WTC11 (cell line): ENCODE results near the gene NT5C3B. TPM values are rescaled to one million over a fixed set of nuclear protein-coding genes. Genes with fewer than 3 reads are reported as not detected.
"Not testable (repeated sequence)": the region's sequence is repeated elsewhere in the genome, so short reads cannot be mapped to it uniquely, and the experiment has no call there.

Experiments
- ATAC-seq: fragments of 200-7000 bp; cut with Tn5 transposase; 2 replicates; pipeline ENCODE4 v1.10.0; 2021; ENCODE audit warnings: mild to moderate bottlenecking, moderate library complexity
- CTCF ChIA-PET: fragments of 300-600 bp; sonication (Branson Sonifier 250); formaldehyde crosslinking; loops from one replicate; lab custom pipeline; 2021; ENCODE audit warnings: antibody characterized with exemption; lab: Charles Lee
- POLR2A ChIA-PET: fragments of 350-600 bp; sonication (Branson Sonifier 250); formaldehyde crosslinking; loops from one replicate; lab custom pipeline; 2021; ENCODE audit warnings: antibody characterized with exemption; lab: Charles Lee
- DNase-seq: peaks from one replicate; pipeline ENCODE4 v3.0.0; 2021; ENCODE audit warnings: low spot score
- H3K27ac Mint-ChIP-seq: 2 replicates; pipeline ENCODE4 v1.8.0; 2021; ENCODE audit warnings: mixed read lengths
- H3K27me3 Mint-ChIP-seq: 2 replicates; pipeline ENCODE4 v1.8.0; 2021; ENCODE audit warnings: low read depth, mild to moderate bottlenecking, moderate library complexity, mixed read lengths
- H3K36me3 Mint-ChIP-seq: 2 replicates; pipeline ENCODE4 v1.8.0; 2021; ENCODE audit warnings: mixed read lengths
- H3K4me1 Mint-ChIP-seq: 2 replicates; pipeline ENCODE4 v1.8.0; 2022; ENCODE audit warnings: mixed read lengths
- H3K4me3 Mint-ChIP-seq: 2 replicates; pipeline ENCODE4 v1.8.0; 2021; ENCODE audit warnings: mild to moderate bottlenecking, moderate library complexity, mixed read lengths
- H3K9me3 Mint-ChIP-seq: 2 replicates; pipeline ENCODE4 v1.8.0; 2021; ENCODE audit warnings: mixed read lengths
- ARID4B ChIP-seq: sonication (generic); formaldehyde crosslinking; IDR thresholded peaks from 2 replicates; pipeline ENCODE4 v1.8.0; 2023; ENCODE audit warnings: missing genetic modification reagents, mild to moderate bottlenecking, borderline replicate concordance
- ATF1 ChIP-seq: sonication (generic); formaldehyde crosslinking; IDR thresholded peaks from 2 replicates; pipeline ENCODE4 v1.8.1; 2023; ENCODE audit warnings: mild to moderate bottlenecking, moderate library complexity, missing genetic modification reagents
- CREB1 ChIP-seq: sonication (generic); formaldehyde crosslinking; IDR thresholded peaks from 2 replicates; pipeline ENCODE4 v1.8.0; 2023; ENCODE audit warnings: mild to moderate bottlenecking, missing genetic modification reagents
- CREM ChIP-seq: sonication (generic); formaldehyde crosslinking; IDR thresholded peaks from 2 replicates; pipeline ENCODE4 v1.8.1; 2022; ENCODE audit warnings: mild to moderate bottlenecking, missing genetic modification reagents, moderate library complexity
- GRHL2 ChIP-seq: fragments of 250-450 bp; sonication (Bioruptor Pico); IDR thresholded peaks from 2 replicates; pipeline ENCODE4 v1.8.0; 2022; ENCODE audit warnings: mild to moderate bottlenecking, moderate library complexity; ENCODE audit not compliant: insufficient replicate concordance, severe bottlenecking
- OVOL2 ChIP-seq: fragments of 250-450 bp; sonication (Bioruptor Pico); IDR thresholded peaks from 2 replicates; pipeline ENCODE4 v1.9.0; 2021; ENCODE audit warnings: mild to moderate bottlenecking, borderline replicate concordance
- PRRX2 ChIP-seq: fragments of 250-450 bp; sonication (Bioruptor Pico); IDR thresholded peaks from 2 replicates; pipeline ENCODE4 v1.8.0; 2021; ENCODE audit warnings: mild to moderate bottlenecking
- SOX15 ChIP-seq: fragments of 250-450 bp; sonication (Bioruptor Pico); IDR thresholded peaks from 2 replicates; pipeline ENCODE4 v1.9.0; 2021; ENCODE audit warnings: mild to moderate bottlenecking
- TCF7 ChIP-seq: sonication (generic); formaldehyde crosslinking; IDR thresholded peaks from 2 replicates; pipeline ENCODE4 v1.8.0; 2022; ENCODE audit warnings: mild to moderate bottlenecking, low read depth, missing genetic modification reagents, moderate library complexity
- TEAD1 ChIP-seq: sonication (generic); formaldehyde crosslinking; IDR thresholded peaks from 2 replicates; pipeline ENCODE4 v1.8.0; 2022; ENCODE audit warnings: mild to moderate bottlenecking, missing genetic modification reagents
- ZBTB43 ChIP-seq: sonication (generic); formaldehyde crosslinking; IDR thresholded peaks from 2 replicates; pipeline ENCODE4 v1.8.1; 2023; ENCODE audit warnings: mild to moderate bottlenecking, missing genetic modification reagents
- total RNA-seq: library from RNA; stranded (reverse); gene quantifications from 3 replicates; pipeline ENCODE4 v1.2.3, GENCODE V29; 2021
- TF ChIP-seq, protein P1 (sequence below): fragments of 250-450 bp; sonication (Bioruptor Pico); IDR thresholded peaks from 2 replicates; pipeline ENCODE4 v1.9.0; 2021; ENCODE audit warnings: moderate library complexity, mild to moderate bottlenecking, inconsistent platforms, borderline replicate concordance
- TF ChIP-seq, protein P2 (sequence below): sonication (generic); formaldehyde crosslinking; IDR thresholded peaks from 2 replicates; pipeline ENCODE4 v1.8.0; 2022; ENCODE audit warnings: mild to moderate bottlenecking, missing genetic modification reagents
- TF ChIP-seq, protein P3 (sequence below): sonication (generic); formaldehyde crosslinking; IDR thresholded peaks from 2 replicates; pipeline ENCODE4 v1.8.1; 2022; ENCODE audit warnings: mild to moderate bottlenecking, missing genetic modification reagents, moderate library complexity, borderline replicate concordance
- TF ChIP-seq, protein P4 (sequence below): sonication (generic); formaldehyde crosslinking; IDR thresholded peaks from 2 replicates; pipeline ENCODE4 v1.8.1; 2022; ENCODE audit warnings: low read depth, mild to moderate bottlenecking, moderate library complexity, missing genetic modification reagents, borderline replicate concordance

The NT5C3B gene
- total RNA-seq, 1 experiment from 2014 or later: 58.1 TPM

DNA sequence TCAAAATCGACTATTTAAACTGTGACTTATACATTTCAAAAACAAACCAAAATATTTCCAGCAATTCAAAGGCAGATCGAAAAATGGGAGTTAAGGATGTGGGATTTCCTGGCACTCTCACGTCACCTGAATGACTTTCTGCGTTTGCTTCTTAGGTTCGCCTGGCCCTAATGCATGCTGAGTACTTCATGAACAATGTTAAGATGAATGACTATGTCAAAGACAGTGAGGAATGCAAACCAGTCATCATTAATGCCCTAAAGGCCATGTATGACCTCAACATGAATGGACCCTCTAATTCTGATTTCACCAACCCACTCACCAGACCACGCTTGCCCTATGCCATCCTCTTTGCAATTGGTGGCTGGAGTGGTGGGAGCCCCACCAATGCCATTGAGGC is 8.9 kb upstream of the NT5C3B start:
- no peak for ATAC-seq
- POLR2A ChIA-PET: no interaction called here
- Mint-ChIP-seq H3K9me3 (no peaks in the 10 kb centered on the region), H3K36me3 (no peaks in the 10 kb centered on the region)
- TF ChIP-seq, protein P1, sequence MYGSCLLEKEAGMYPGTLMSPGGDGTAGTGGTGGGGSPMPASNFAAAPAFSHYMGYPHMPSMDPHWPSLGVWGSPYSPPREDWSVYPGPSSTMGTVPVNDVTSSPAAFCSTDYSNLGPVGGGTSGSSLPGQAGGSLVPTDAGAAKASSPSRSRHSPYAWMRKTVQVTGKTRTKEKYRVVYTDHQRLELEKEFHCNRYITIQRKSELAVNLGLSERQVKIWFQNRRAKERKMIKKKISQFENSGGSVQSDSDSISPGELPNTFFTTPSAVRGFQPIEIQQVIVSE (CRISPR knock-in tag): no peak
- TF ChIP-seq CREB1 (CRISPR knock-in tag) (no peak), OVOL2 (CRISPR knock-in tag) (no peak), TCF7 (CRISPR knock-in tag) (no peak), PRRX2 (CRISPR knock-in tag) (no peak), GRHL2 (CRISPR knock-in tag) (no peak), ZBTB43 (no peak), ARID4B (CRISPR knock-in tag) (no peak), CREM (no peak), ATF1 (CRISPR knock-in tag) (no peak), TEAD1 (no peak), SOX15 (CRISPR knock-in tag) (no peak)
- TF ChIP-seq, protein P2, sequence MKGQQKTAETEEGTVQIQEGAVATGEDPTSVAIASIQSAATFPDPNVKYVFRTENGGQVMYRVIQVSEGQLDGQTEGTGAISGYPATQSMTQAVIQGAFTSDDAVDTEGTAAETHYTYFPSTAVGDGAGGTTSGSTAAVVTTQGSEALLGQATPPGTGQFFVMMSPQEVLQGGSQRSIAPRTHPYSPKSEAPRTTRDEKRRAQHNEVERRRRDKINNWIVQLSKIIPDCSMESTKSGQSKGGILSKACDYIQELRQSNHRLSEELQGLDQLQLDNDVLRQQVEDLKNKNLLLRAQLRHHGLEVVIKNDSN (CRISPR knock-in tag): no peak
- TF ChIP-seq, protein P3, sequence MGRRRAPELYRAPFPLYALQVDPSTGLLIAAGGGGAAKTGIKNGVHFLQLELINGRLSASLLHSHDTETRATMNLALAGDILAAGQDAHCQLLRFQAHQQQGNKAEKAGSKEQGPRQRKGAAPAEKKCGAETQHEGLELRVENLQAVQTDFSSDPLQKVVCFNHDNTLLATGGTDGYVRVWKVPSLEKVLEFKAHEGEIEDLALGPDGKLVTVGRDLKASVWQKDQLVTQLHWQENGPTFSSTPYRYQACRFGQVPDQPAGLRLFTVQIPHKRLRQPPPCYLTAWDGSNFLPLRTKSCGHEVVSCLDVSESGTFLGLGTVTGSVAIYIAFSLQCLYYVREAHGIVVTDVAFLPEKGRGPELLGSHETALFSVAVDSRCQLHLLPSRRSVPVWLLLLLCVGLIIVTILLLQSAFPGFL: no peak
- TF ChIP-seq, protein P4, sequence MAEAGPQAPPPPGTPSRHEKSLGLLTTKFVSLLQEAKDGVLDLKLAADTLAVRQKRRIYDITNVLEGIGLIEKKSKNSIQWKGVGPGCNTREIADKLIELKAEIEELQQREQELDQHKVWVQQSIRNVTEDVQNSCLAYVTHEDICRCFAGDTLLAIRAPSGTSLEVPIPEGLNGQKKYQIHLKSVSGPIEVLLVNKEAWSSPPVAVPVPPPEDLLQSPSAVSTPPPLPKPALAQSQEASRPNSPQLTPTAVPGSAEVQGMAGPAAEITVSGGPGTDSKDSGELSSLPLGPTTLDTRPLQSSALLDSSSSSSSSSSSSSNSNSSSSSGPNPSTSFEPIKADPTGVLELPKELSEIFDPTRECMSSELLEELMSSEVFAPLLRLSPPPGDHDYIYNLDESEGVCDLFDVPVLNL (CRISPR knock-in tag): no peak
- TF ChIP-seq, all 79 proteins: peak for 0
- Mint-ChIP-seq H3K27me3 (no peaks in the 10 kb centered on the region), H3K27ac (0 out of 2 replicates have a peak overlapping the region, but pooled peaks have one; percentile 4), H3K4me3 (no peak overlapping the region), H3K4me1 (peaks cover 2% of the 10 kb centered on the region; the same call in 1 of the 2 replicates)
- no peak for DNase-seq
- CTCF ChIA-PET: no interaction called here

GRCh38 chr17:41840781-41841180 is 4.7 kb upstream of the NT5C3B start:
- peaks cover 14% of the 10 kb centered on the region for H3K27me3 Mint-ChIP-seq
- H3K4me1 Mint-ChIP-seq, H3K4me3 Mint-ChIP-seq, H3K36me3 Mint-ChIP-seq, ATAC-seq, POLR2A ChIA-PET, H3K9me3 Mint-ChIP-seq, DNase-seq, H3K27ac Mint-ChIP-seq: not testable (repeated sequence)
- CTCF ChIA-PET: interaction anchor here (1.1 kb wide), 1 partner anchor 119 kb away, joined by 3 read pairs; no protein-coding TSS in a partner anchor

GRCh38 chr17:41839448-41839847 is 3.4 kb upstream of the NT5C3B start:
- H3K9me3 Mint-ChIP-seq, H3K36me3 Mint-ChIP-seq, H3K27ac Mint-ChIP-seq, H3K4me1 Mint-ChIP-seq, ATAC-seq, POLR2A ChIA-PET, H3K4me3 Mint-ChIP-seq, DNase-seq: not testable (repeated sequence)
- peaks cover 14% of the 10 kb centered on the region for H3K27me3 Mint-ChIP-seq
- CTCF ChIA-PET: interaction anchor here (1.4 kb wide), 1 partner anchor 102 kb away, joined by 4 read pairs; no protein-coding TSS in a partner anchor
